PC-3 (cell line): Measurements from ENCODE around the gene HCFC1R1.

Experiments used
- CTCF ChIP-seq: fragments of 300-600 bp; sonication (generic); conservative IDR thresholded peaks from 2 replicates; pipeline ENCODE4 v1.5.1; 2017; ENCODE audit warnings: antibody characterized with exemption, low read depth, mild to moderate bottlenecking, low read length
- EZH2 ChIP-seq: fragments of 300-600 bp; sonication (generic); IDR thresholded peaks from one replicate; pipeline ENCODE4 v1.6.1; 2017; ENCODE audit warnings: antibody characterized with exemption, mild to moderate bottlenecking, low read length; ENCODE audit not compliant: unreplicated experiment
- EZH2phosphoT487 ChIP-seq: fragments of 300-600 bp; sonication (generic); IDR thresholded peaks from 2 replicates; pipeline ENCODE4 v1.6.1; 2018; ENCODE audit warnings: mild to moderate bottlenecking, antibody characterized with exemption, low read length, borderline replicate concordance

GRCh38 chr16:2982402-2982801, 41.3 kb downstream of the HCFC1R1 start:
- TF ChIP-seq CTCF (no peak), EZH2phosphoT487 (no peak), EZH2 (no peak)
